ENCODE results near the gene ACP6.

- no peak for TF ChIP-seq POLR2A (IDR thresholded peaks at IDR 0.05)
- TF ChIP-seq CTCF (IDR thresholded peaks at IDR 0.05), result no peak
Measured at GRCh38 chr1:147612366-147612765, 58.0 kb downstream of the ACP6 start.
